CD4-positive, alpha-beta T cell treated with Interleukin-4 for 1 hour (primary cell): Measurements from ENCODE around the gene TMOD2.

Experiments used
- DNase-seq, 2 donors: peaks; one replicate each; pipeline ENCODE4 v3.0.0-alpha.2; 2020 to 2022

TMOD2 gene

GRCh38 chr15:51736069-51736468 is 15.3 kb upstream of the TMOD2 start:
- DNase-seq: peak in 1 of 2 donors; percentile 27

- peak; percentile 53 to 64 for DNase-seq
Measured at GRCh38 chr15:51736751-51737521, 14.5 kb upstream of the TMOD2 start.

- peak; percentile 51 to 63 for DNase-seq
Measured at GRCh38 chr15:51737522-51738305, 13.7 kb upstream of the TMOD2 start, which contains the start of gene LYSMD2. TSS of gene LYSMD2 (minus strand) at chr15:51737655. CDS start at chr15:51737622, 33 bp downstream.

- no peak for DNase-seq
Measured at GRCh38 chr15:51738553-51738952, 12.8 kb upstream of the TMOD2 start.

- DNase-seq: no peak
Measured at GRCh38 chr15:51739061-51739712, 12.2 kb upstream of the TMOD2 start.

GRCh38 chr15:51749307-51749706 is 2.1 kb upstream of the TMOD2 start:
- no peak for DNase-seq

- DNase-seq: no peak
Measured at GRCh38 chr15:51750186-51750585, 1.2 kb upstream of the TMOD2 start.

- no peak for DNase-seq
Measured at GRCh38 chr15:51751697-51752683, 593 bp downstream of the TMOD2 start.

- no peak for DNase-seq
Measured at GRCh38 chr15:51752888-51753287, 1.5 kb downstream of the TMOD2 start.

GRCh38 chr15:51754267-51754666 is 2.9 kb downstream of the TMOD2 start:
- DNase-seq: no peak

GRCh38 chr15:51755790-51756189 is 4.4 kb downstream of the TMOD2 start:
- no peak for DNase-seq

- DNase-seq: no peak
Measured at GRCh38 chr15:51756482-51756881, 5.1 kb downstream of the TMOD2 start.

- DNase-seq: no peak
Measured at GRCh38 chr15:51757450-51757849, 6.1 kb downstream of the TMOD2 start.

- no peak for DNase-seq
Measured at GRCh38 chr15:51758645-51759044, 7.2 kb downstream of the TMOD2 start.

GRCh38 chr15:51759557-51760070 is 8.2 kb downstream of the TMOD2 start:
- no peak for DNase-seq

- DNase-seq: no peak
Measured at GRCh38 chr15:51760805-51761204, 9.4 kb downstream of the TMOD2 start.

- no peak for DNase-seq
Measured at GRCh38 chr15:51765751-51766150, 14.4 kb downstream of the TMOD2 start.

- no peak for DNase-seq
Measured at GRCh38 chr15:51766341-51766740, 14.9 kb downstream of the TMOD2 start.

- DNase-seq: peak; percentile 16 to 23
Measured at GRCh38 chr15:51768018-51768417, 16.6 kb downstream of the TMOD2 start.

- no peak for DNase-seq
Measured at GRCh38 chr15:51770902-51771301, 19.5 kb downstream of the TMOD2 start.

GRCh38 chr15:51771773-51772172 is 20.4 kb downstream of the TMOD2 start:
- DNase-seq: no peak

GRCh38 chr15:51774916-51775315 is 23.5 kb downstream of the TMOD2 start:
- DNase-seq: no peak
